Measurements from ENCODE around the gene VSTM4. TPM values are rescaled to one million over a fixed set of nuclear protein-coding genes. Genes with fewer than 3 reads are reported as not detected.

Gene VSTM4
- total RNA-seq, 1 donor from 2014 or later = 16.0 TPM

GRCh38 chr10:49071160-49071761 lies 44.1 kb downstream of the VSTM4 start:
- no peak for DNase-seq (ENCODE audit: low spot score)

GRCh38 chr10:49070701-49071100 lies 44.6 kb downstream of the VSTM4 start:
- DNase-seq (ENCODE audit: low spot score) = no peak

DNA sequence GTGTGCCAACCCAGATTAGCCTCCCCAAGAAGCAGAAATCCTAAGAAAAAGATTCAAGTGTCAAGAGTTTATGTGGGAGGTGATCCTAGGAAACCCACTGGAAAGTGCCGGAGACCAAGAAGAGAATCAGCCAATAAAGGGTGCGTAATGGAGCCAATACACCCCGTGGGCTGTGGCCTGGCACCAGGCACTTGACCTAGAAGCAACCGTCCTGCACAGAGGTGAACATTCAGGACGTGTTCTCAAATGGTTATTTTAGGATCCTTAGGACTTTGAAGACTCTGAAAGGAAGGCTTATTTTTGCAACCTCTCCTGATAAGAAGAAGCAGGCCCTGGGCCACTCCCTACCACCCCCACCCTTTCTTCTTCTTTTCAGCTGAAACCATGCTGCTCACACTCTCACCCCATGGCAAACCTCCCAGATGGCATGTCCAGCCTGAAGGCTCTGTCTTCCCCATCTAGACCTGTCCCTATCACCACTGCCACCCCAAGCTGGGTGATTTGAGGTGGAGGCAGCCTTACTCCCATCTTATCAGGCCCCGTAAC lies 46.6 kb downstream of the VSTM4 start:
- DNase-seq (ENCODE audit: low spot score) = no peak

DNA sequence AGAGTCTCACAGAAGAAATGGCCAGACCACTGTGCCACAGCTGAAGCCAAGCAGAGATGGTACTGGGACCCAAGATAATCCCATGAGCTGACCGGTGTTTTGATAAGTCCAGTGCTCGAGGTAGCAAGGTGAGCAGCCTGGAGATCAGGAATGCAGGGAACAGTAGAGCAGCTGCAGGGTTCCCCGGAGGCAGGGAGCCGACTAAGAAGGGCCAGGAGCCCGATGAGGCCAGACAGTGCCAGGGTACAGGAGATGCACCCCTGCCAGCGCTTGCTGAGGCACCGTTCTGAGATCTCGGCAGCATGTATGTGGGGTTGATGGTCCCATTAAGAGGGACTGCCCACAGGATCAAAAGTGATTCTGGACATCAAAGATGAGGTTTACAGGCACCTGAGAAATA lies 47.1 kb downstream of the VSTM4 start:
- DNase-seq (ENCODE audit: low spot score) = no peak

DNA sequence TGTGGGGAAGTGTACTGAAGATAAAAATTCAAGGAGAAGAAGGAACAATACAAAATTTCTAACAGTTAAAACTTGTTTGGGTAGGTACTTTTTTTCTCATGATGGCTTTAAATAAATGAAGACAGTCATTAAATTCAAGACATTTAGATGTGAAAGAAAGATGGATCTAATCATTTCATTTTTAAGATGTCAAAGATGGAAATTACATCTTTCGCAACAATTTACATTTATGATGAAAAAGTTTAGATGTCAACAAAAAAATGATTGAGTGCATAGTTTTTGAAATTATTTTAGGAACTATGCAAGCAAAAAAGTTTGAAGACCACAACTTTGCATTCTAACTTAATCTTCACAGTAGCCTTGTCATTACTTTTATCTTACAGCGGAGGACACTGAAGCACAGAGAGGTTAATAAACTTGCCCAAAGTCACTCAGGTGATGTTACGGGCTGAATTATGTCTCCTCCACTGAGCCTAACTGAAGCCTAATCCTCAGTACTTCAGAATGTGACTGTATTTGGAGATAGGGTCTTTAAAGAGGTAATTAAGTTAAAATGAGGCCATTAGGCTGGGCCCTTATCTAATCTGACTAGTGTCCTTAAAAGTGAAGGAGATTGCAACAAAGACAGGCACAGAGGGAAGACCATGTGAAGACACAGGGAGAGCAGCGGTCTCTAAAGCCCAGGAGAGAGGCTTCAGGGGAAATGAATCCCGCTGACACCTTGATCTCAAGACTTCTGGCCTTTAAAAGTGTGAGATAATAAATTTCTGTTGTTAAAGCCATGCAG lies 48.2 kb downstream of the VSTM4 start:
- DNase-seq (ENCODE audit: low spot score) = no peak

GRCh38 chr10:49062229-49062628 lies 53.1 kb downstream of the VSTM4 start:
- DNase-seq (ENCODE audit: low spot score) = no peak

- no peak for DNase-seq (ENCODE audit: low spot score)
Measured at GRCh38 chr10:49061667-49062066, 53.7 kb downstream of the VSTM4 start.

- DNase-seq (ENCODE audit: low spot score) = peak; percentile 57
Measured at GRCh38 chr10:49058463-49059255, 56.7 kb downstream of the VSTM4 start.

- no peak for DNase-seq (ENCODE audit: low spot score)
Measured at GRCh38 chr10:49057231-49057880, 58.0 kb downstream of the VSTM4 start.

DNA sequence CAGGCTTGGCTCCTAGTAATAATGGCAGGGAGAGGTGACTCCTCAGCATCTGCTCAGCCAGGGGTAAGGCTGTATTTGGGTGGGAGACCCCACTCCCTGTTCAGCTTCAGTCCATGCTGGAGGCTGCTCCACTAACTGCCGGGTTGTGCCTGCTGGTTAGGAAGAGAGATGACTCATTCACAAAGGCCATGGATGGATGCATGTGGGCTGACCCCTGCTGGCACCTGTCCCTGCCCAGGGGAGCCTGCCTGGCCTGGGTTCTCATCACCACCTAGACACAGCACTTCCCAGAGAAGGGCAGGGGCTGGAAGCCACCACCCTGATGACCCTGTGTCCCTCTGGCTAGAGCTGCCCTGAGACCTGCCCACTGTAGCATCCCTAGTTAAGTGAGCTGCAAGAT lies 59.0 kb downstream of the VSTM4 start:
- DNase-seq (ENCODE audit: low spot score) = no peak

DNA sequence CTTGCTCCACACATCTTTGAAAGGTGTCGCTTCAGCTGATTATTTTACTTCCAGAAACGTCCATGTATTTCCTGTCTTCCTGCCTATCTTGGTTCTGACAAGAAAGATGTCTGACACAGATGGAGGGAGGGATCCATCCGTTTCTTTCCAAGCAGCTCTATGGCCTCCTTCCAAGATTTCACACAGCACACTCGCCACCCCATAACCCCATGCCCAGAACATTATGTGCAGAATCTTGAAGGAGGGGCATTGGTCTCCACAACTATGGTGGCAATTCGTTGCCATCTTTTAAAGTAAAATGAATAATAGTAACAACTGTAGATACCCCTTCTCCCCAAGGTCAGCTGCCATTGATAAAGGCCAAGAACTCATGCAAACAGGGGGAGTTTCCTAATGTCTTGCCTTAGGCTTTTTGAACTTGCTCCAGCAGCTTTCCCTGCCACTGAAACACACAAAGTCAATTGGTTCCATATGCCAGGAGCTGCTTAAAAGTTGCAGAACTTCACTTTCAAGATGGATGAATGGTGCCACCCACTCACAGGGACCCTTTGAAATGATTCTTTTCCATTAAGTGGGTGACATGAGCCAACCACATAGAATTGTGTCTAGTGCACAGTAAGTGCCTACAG lies 60.0 kb downstream of the VSTM4 start:
- DNase-seq (ENCODE audit: low spot score) = no peak

GRCh38 chr10:49054753-49055152 lies 60.6 kb downstream of the VSTM4 start:
- no peak for DNase-seq (ENCODE audit: low spot score)

- DNase-seq (ENCODE audit: low spot score) = no peak
Measured at GRCh38 chr10:49053998-49054692, 61.2 kb downstream of the VSTM4 start.

GRCh38 chr10:49053053-49053997 lies 62.0 kb downstream of the VSTM4 start:
- no peak for DNase-seq (ENCODE audit: low spot score)

DNA sequence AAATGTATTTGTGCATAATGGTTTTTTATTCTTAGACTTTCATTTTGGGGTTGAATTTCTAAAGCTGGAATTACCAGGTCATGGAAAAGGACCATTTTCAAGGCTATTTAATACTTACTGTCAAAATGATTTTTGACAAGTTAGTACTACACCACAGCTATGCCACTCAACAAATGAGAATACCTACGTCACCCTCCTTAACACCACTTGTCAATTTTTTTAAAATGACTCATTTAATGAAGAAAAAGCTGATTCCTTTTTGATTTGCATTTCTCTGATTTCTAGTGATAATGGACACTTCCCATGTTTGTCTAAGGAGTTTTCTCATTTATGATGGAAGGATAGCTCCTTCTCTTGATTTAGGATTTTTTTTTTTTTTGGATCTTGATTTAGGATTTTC lies 63.3 kb downstream of the VSTM4 start:
- no peak for DNase-seq (ENCODE audit: low spot score)

DNA sequence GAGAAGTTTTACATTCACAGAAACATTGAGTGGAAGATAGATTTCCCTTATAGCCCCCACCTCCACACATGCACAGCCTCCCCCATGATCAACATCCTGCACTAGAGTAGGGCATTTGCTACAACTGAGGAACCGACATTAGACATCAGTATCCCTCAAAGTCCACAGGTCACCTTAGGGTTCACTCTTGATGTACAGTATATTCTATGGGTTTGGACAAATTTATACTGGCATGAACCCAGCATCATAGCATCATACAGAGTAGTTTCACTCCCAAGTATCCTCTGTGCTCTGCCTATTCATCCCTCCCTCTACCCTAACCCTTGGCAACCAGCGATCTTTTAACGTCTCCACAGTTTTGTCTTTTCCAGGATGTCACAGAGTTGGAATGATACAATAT lies 64.4 kb downstream of the VSTM4 start:
- no peak for DNase-seq (ENCODE audit: low spot score)

GRCh38 chr10:49050366-49050765 lies 65.0 kb downstream of the VSTM4 start:
- no peak for DNase-seq (ENCODE audit: low spot score)

- no peak for DNase-seq (ENCODE audit: low spot score)
Measured at GRCh38 chr10:49049660-49050059, 65.7 kb downstream of the VSTM4 start.

- DNase-seq (ENCODE audit: low spot score) = no peak
Measured at GRCh38 chr10:49047128-49047639, 68.1 kb downstream of the VSTM4 start.
